ENCODE data around the gene SATB1.
"Not testable (repeated sequence)": the region's sequence is repeated elsewhere in the genome, so short reads cannot be mapped to it uniquely, and the experiment has no call there.

SATB1 gene

GRCh38 chr3:18424729-18425640 is at the start of gene SATB1:
TSS of gene SATB1 (minus strand) at chr3:18425339. CDS start at chr3:18420967, 4,372 bp downstream.
- DNase-seq, result peak; percentile 43 to 92 (median 86)

GRCh38 chr3:18474202-18474601 is 49.1 kb upstream of the SATB1 start:
- intact Hi-C loops (cut with DNase I), result no loop called here
- DNase-seq, result no peak

More at GRCh38 chr3:18424729-18425640, at the start of gene SATB1:
- intact Hi-C loops (cut with DNase I), result no loop called here

GRCh38 chr3:18469775-18470174 is 44.6 kb upstream of the SATB1 start:
- no peak for DNase-seq
- intact Hi-C loops (cut with DNase I), result no loop called here

GRCh38 chr3:18466136-18466535 is 41.0 kb upstream of the SATB1 start:
- no peak for DNase-seq
- intact Hi-C loops (cut with DNase I), result no loop called here

GRCh38 chr3:18454766-18455165 is 29.6 kb upstream of the SATB1 start:
- no peak for DNase-seq
- intact Hi-C loops (cut with DNase I), result no loop called here

GRCh38 chr3:18449618-18450017 is 24.5 kb upstream of the SATB1 start:
- intact Hi-C loops (cut with DNase I); DNase-seq: not testable (repeated sequence)

- DNase-seq, result no peak
- intact Hi-C loops (cut with DNase I), result no loop called here
These were observed 22.6 kb upstream of the SATB1 start for GRCh38 chr3:18447720-18448119.

- DNase-seq, result peak in 1 of 42 donors; percentile 36
- intact Hi-C loops (cut with DNase I), result no loop called here
These were observed 21.1 kb upstream of the SATB1 start for GRCh38 chr3:18446149-18446825.

GRCh38 chr3:18445401-18446148 is 20.4 kb upstream of the SATB1 start:
- peak in 6 of 42 donors; percentile 6 to 19 (median 11) for DNase-seq
- intact Hi-C loops (cut with DNase I), result no loop called here

GRCh38 chr3:18444595-18445400 is 19.7 kb upstream of the SATB1 start:
- DNase-seq, result peak in 37 of 42 donors; percentile 38 to 81 (median 62)
- intact Hi-C loops (cut with DNase I), result no loop called here

- peak in 22 of 42 donors; percentile 3 to 50 (median 19) for DNase-seq
- intact Hi-C loops (cut with DNase I), result no loop called here
These were observed 18.8 kb upstream of the SATB1 start for GRCh38 chr3:18443665-18444594.

- no peak for DNase-seq
- intact Hi-C loops (cut with DNase I), result no loop called here
These were observed 17.9 kb upstream of the SATB1 start for GRCh38 chr3:18442756-18443664.

- DNase-seq, result no peak
These were observed 16.4 kb upstream of the SATB1 start for GRCh38 chr3:18441551-18441950.

GRCh38 chr3:18440066-18440722 is 15.1 kb upstream of the SATB1 start:
- intact Hi-C loops (cut with DNase I), result no loop called here
- DNase-seq, result no peak

More at GRCh38 chr3:18441551-18441950, 16.4 kb upstream of the SATB1 start:
- intact Hi-C loops (cut with DNase I), result no loop called here

GRCh38 chr3:18439281-18439680 is 14.1 kb upstream of the SATB1 start:
- intact Hi-C loops (cut with DNase I), result no loop called here

GRCh38 chr3:18438586-18438985 is 13.4 kb upstream of the SATB1 start:
- intact Hi-C loops (cut with DNase I), result no loop called here

More at GRCh38 chr3:18439281-18439680, 14.1 kb upstream of the SATB1 start:
- DNase-seq, result no peak

More at GRCh38 chr3:18438586-18438985, 13.4 kb upstream of the SATB1 start:
- no peak for DNase-seq
